Lower leg skin (tissue), 3 donors: Measurements from ENCODE around the gene BCAP31.

Source experiments
- POLR2A ChIP-seq, 2 donors: fragments of 450-650 bp; IDR thresholded peaks; one replicate each; pipeline ENCODE4 v1.6.1; 2016 to 2017; ENCODE audit warnings: antibody characterized with exemption in 2 of 2, mild to moderate bottlenecking in 1 of 2, moderate library complexity in 1 of 2
- TF ChIP-seq, protein P1 (sequence below), 3 donors: fragments of 450-650 bp; IDR thresholded peaks; one replicate each; pipeline ENCODE4 v1.5.1; 2016; ENCODE audit warnings: antibody characterized with exemption in 3 of 3, mild to moderate bottlenecking in 3 of 3, moderate library complexity in 2 of 3

GRCh38 chrX:153739754-153740486, 15.7 kb upstream of the BCAP31 start:
- TF ChIP-seq, protein P1, sequence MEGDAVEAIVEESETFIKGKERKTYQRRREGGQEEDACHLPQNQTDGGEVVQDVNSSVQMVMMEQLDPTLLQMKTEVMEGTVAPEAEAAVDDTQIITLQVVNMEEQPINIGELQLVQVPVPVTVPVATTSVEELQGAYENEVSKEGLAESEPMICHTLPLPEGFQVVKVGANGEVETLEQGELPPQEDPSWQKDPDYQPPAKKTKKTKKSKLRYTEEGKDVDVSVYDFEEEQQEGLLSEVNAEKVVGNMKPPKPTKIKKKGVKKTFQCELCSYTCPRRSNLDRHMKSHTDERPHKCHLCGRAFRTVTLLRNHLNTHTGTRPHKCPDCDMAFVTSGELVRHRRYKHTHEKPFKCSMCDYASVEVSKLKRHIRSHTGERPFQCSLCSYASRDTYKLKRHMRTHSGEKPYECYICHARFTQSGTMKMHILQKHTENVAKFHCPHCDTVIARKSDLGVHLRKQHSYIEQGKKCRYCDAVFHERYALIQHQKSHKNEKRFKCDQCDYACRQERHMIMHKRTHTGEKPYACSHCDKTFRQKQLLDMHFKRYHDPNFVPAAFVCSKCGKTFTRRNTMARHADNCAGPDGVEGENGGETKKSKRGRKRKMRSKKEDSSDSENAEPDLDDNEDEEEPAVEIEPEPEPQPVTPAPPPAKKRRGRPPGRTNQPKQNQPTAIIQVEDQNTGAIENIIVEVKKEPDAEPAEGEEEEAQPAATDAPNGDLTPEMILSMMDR (IDR thresholded peaks at IDR 0.05): no peak
- no peak for TF ChIP-seq POLR2A (IDR thresholded peaks at IDR 0.05)
